WTC11 (cell line): ENCODE results near the gene SINHCAF. TPM values are rescaled to one million over a fixed set of nuclear protein-coding genes. Genes with fewer than 3 reads are reported as not detected.

Source experiments
- ATAC-seq: fragments of 200-7000 bp; cut with Tn5 transposase; 2 replicates; pipeline ENCODE4 v1.10.0; 2021; ENCODE audit warnings: mild to moderate bottlenecking, moderate library complexity
- CTCF ChIA-PET: fragments of 300-600 bp; sonication (Branson Sonifier 250); formaldehyde crosslinking; loops from one replicate; lab custom pipeline; 2021; ENCODE audit warnings: antibody characterized with exemption; lab: Charles Lee
- POLR2A ChIA-PET: fragments of 350-600 bp; sonication (Branson Sonifier 250); formaldehyde crosslinking; loops from one replicate; lab custom pipeline; 2021; ENCODE audit warnings: antibody characterized with exemption; lab: Charles Lee
- DNase-seq: peaks from one replicate; pipeline ENCODE4 v3.0.0; 2021; ENCODE audit warnings: low spot score
- H3K27ac Mint-ChIP-seq: 2 replicates; pipeline ENCODE4 v1.8.0; 2021; ENCODE audit warnings: mixed read lengths
- H3K27me3 Mint-ChIP-seq: 2 replicates; pipeline ENCODE4 v1.8.0; 2021; ENCODE audit warnings: low read depth, mild to moderate bottlenecking, moderate library complexity, mixed read lengths
- H3K36me3 Mint-ChIP-seq: 2 replicates; pipeline ENCODE4 v1.8.0; 2021; ENCODE audit warnings: mixed read lengths
- H3K4me1 Mint-ChIP-seq: 2 replicates; pipeline ENCODE4 v1.8.0; 2022; ENCODE audit warnings: mixed read lengths
- H3K4me3 Mint-ChIP-seq: 2 replicates; pipeline ENCODE4 v1.8.0; 2021; ENCODE audit warnings: mild to moderate bottlenecking, moderate library complexity, mixed read lengths
- H3K9me3 Mint-ChIP-seq: 2 replicates; pipeline ENCODE4 v1.8.0; 2021; ENCODE audit warnings: mixed read lengths
- AFF4 ChIP-seq: sonication (generic); formaldehyde crosslinking; IDR thresholded peaks from 2 replicates; pipeline ENCODE4 v1.8.1; 2023; ENCODE audit warnings: mild to moderate bottlenecking, missing genetic modification reagents, borderline replicate concordance
- ATF2 ChIP-seq: sonication (generic); formaldehyde crosslinking; IDR thresholded peaks from 2 replicates; pipeline ENCODE4 v1.8.1; 2022; ENCODE audit warnings: low read depth, missing genetic modification reagents, borderline replicate concordance
- ELF4 ChIP-seq: sonication (generic); formaldehyde crosslinking; IDR thresholded peaks from 2 replicates; pipeline ENCODE4 v1.8.1; 2022; ENCODE audit warnings: low read depth, mild to moderate bottlenecking, moderate library complexity, missing genetic modification reagents
- GRHL2 ChIP-seq: fragments of 250-450 bp; sonication (Bioruptor Pico); IDR thresholded peaks from 2 replicates; pipeline ENCODE4 v1.8.0; 2022; ENCODE audit warnings: mild to moderate bottlenecking, moderate library complexity; ENCODE audit not compliant: insufficient replicate concordance, severe bottlenecking
- HMGA2 ChIP-seq: fragments of 250-450 bp; sonication (Bioruptor Pico); IDR thresholded peaks from 2 replicates; pipeline ENCODE4 v1.4.0; 2021; ENCODE audit warnings: mild to moderate bottlenecking, moderate library complexity
- IRF2 ChIP-seq: sonication (generic); formaldehyde crosslinking; IDR thresholded peaks from 2 replicates; pipeline ENCODE4 v1.8.0; 2022; ENCODE audit warnings: low read depth, missing genetic modification reagents, borderline replicate concordance
- MAX ChIP-seq: sonication (generic); formaldehyde crosslinking; IDR thresholded peaks from 2 replicates; pipeline ENCODE4 v1.8.0; 2022; ENCODE audit warnings: mild to moderate bottlenecking, missing genetic modification reagents
- SP1 ChIP-seq: sonication (generic); formaldehyde crosslinking; conservative IDR thresholded peaks from 2 replicates; pipeline ENCODE4 v1.8.1; 2022; ENCODE audit warnings: missing genetic modification reagents
- USF2 ChIP-seq: sonication (generic); formaldehyde crosslinking; IDR thresholded peaks from 2 replicates; pipeline ENCODE4 v1.8.1; 2023; ENCODE audit warnings: mild to moderate bottlenecking, missing genetic modification reagents, moderate library complexity
- ZNF532 ChIP-seq: fragments of 250-450 bp; sonication (Bioruptor Pico); IDR thresholded peaks from 2 replicates; pipeline ENCODE4 v1.9.0; 2021; ENCODE audit warnings: mild to moderate bottlenecking, borderline replicate concordance
- ZNF671 ChIP-seq: fragments of 250-450 bp; sonication (Bioruptor Pico); IDR thresholded peaks from 2 replicates; pipeline ENCODE4 v1.8.0; 2021; ENCODE audit warnings: mild to moderate bottlenecking
- total RNA-seq: library from RNA; stranded (reverse); gene quantifications from 3 replicates; pipeline ENCODE4 v1.2.3, GENCODE V29; 2021

Gene SINHCAF
- total RNA-seq, 1 experiment from 2014 or later = 407 TPM

GRCh38 chr12:31234053-31234840, 91.7 kb downstream of the SINHCAF start (continued):
- TF ChIP-seq ZNF671 (CRISPR knock-in tag) = no peak
- TF ChIP-seq IRF2 = no peak
- no peak for TF ChIP-seq HMGA2 (CRISPR knock-in tag)
- TF ChIP-seq, all 79 proteins: peak for 0

- Mint-ChIP-seq H3K36me3 (peaks cover 4% of the 10 kb centered on the region; the same call in 1 of the 2 replicates), H3K27ac (no peak overlapping the region), H3K27me3 (peaks cover 4% of the 10 kb centered on the region; the same call in 1 of the 2 replicates), H3K4me1 (peaks cover 9% of the 10 kb centered on the region; the same call in 1 of the 2 replicates), H3K4me3 (no peak overlapping the region), H3K9me3 (peaks cover 8% of the 10 kb centered on the region)
- ATAC-seq = no peak
- ChIA-PET POLR2A (no interaction called here), CTCF (interaction anchor here (0.9 to 2.7 kb wide), 4 partner anchors 18 to 382 kb away, joined by 3 to 11 read pairs (median 8); no protein-coding TSS in a partner anchor)
- no peak for DNase-seq
- TF ChIP-seq ZNF532 (CRISPR knock-in tag) = no peak
- no peak for TF ChIP-seq SP1
- TF ChIP-seq GRHL2 (CRISPR knock-in tag) = no peak
- no peak for TF ChIP-seq AFF4 (CRISPR knock-in tag)
- TF ChIP-seq ELF4 = no peak
- TF ChIP-seq ATF2 (CRISPR knock-in tag) = no peak
- TF ChIP-seq USF2 (CRISPR knock-in tag) = no peak
- TF ChIP-seq MAX (CRISPR knock-in tag) = no peak
Measured at GRCh38 chr12:31233061-31233730, 92.8 kb downstream of the SINHCAF start.
